Fibroblast of lung (primary cell): Measurements from ENCODE around the gene FER.

ENCODE experiments used
- CTCF ChIP-seq, 2 donors: IDR thresholded peaks in 1 of 2; conservative IDR thresholded peaks in 1 of 2; 1 replicate in 1 of 2; 2 replicates in 1 of 2; pipeline ENCODE4 v1.5.1; 2011 to 2012; ENCODE audit warnings: low read length in 2 of 2, control low read depth in 1 of 2, inconsistent platforms in 1 of 2, low read depth in 1 of 2, mild to moderate bottlenecking in 1 of 2
- EZH2 ChIP-seq: IDR thresholded peaks from 2 replicates; pipeline ENCODE4 v1.5.1; 2012; ENCODE audit warnings: low read length, control low read depth, mild to moderate bottlenecking; ENCODE audit errors: missing control alignments

- TF ChIP-seq CTCF (conservative IDR thresholded peaks at IDR 0.05 in 1 of 2, IDR thresholded peaks at IDR 0.05 in 1 of 2; ENCODE audit: low read depth in 1 of 2, low read length in 2 of 2) (no peak), EZH2 (no peak)
Measured at GRCh38 chr5:109160468-109160867, 412.8 kb downstream of the FER start.
